Measurements from ENCODE around the gene ACKR3. TPM values are rescaled to one million over a fixed set of nuclear protein-coding genes. Genes with fewer than 3 reads are reported as not detected.
A peak's percentile ranks its signal among the peaks of the same experiment; 100 is the strongest.

Gene ACKR3
- total and polyA plus RNA-seq, 10 of the 15 experiments (the other 5 are each of a cell fraction or from before 2014, with no cell fraction given), result 3.0 to 154 (median 6.4) TPM

DNA sequence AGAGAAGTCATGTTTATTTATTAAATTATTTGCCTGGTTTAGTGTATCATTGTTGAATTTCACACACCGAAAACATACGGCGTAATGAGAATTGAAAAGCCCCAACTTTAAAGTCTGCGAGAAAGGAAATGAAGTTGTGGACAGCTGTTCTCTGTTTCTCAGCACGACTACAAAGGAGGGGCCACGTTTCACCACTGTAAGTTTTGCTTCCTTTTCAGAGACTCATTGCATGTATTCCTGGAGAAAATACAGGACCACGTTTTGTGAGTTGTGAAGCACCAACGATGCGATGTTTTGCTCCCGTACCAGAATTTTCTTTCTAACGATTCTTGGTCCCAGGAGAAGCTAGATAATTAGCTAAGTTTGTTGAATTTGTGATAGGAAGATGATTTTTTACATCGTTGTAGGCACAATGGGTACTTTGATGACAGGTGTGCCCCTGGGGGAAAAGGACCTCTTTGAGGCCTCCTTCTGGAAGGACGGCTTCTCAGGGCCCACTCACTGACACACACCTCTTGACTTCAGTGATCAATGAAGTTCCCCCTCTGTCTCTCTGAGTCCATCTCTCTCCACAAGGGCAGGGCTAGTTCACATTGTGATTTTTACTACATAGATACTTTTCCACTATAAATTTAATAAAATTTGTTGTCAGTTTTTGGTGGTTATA, 23.7 kb upstream of the ACKR3 start (continued):
- TF ChIP-seq IKZF1 (conservative IDR thresholded peaks at IDR 0.05), result no peak; the same call in 1 of the 2 replicates
- TF ChIP-seq STAT3 (IDR thresholded peaks at IDR 0.05; ENCODE audit: low read depth, low read length), result no peak
- no peak for TF ChIP-seq DPF2 (IDR thresholded peaks at IDR 0.05)
- peak; percentile 76; the same call in 1 of the 2 replicates for TF ChIP-seq TCF3 (IDR thresholded peaks at IDR 0.05; ENCODE audit: borderline replicate concordance, insufficient read depth, low read depth, low read length)
- peak in 1 of 2 experiments; percentile 81; a peak in 2 of 4 replicates for TF ChIP-seq ETV6 (conservative IDR thresholded peaks at IDR 0.05 in 1 of 2, IDR thresholded peaks at IDR 0.05 in 1 of 2; ENCODE audit: borderline replicate concordance in 1 of 2, low read depth in 1 of 2)
- no peak for TF ChIP-seq CHD1 (IDR thresholded peaks at IDR 0.05; ENCODE audit: low read depth, low read length)
- TF ChIP-seq KLF5 (IDR thresholded peaks at IDR 0.05; ENCODE audit: partially characterized antibody), result no peak
- TF ChIP-seq BACH1 (IDR thresholded peaks at IDR 0.05; ENCODE audit: borderline replicate concordance), result peak; percentile 39; the same call in 1 of the 2 replicates
- TF ChIP-seq SMAD5 (IDR thresholded peaks at IDR 0.05; ENCODE audit: low read depth), result no peak
- TF ChIP-seq CHD4 (IDR thresholded peaks at IDR 0.05), result no peak
- TF ChIP-seq, protein P1, sequence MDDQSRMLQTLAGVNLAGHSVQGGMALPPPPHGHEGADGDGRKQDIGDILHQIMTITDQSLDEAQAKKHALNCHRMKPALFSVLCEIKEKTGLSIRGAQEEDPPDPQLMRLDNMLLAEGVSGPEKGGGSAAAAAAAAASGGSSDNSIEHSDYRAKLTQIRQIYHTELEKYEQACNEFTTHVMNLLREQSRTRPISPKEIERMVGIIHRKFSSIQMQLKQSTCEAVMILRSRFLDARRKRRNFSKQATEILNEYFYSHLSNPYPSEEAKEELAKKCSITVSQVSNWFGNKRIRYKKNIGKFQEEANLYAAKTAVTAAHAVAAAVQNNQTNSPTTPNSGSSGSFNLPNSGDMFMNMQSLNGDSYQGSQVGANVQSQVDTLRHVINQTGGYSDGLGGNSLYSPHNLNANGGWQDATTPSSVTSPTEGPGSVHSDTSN (IDR thresholded peaks at IDR 0.05; ENCODE audit: insufficient replicate concordance, low read depth, low read length), result peak; percentile 29
- TF ChIP-seq POLR2AphosphoS5 (IDR thresholded peaks at IDR 0.05; ENCODE audit: low read length), result no peak; the same call in 1 of the 2 replicates
- TF ChIP-seq, protein P2, sequence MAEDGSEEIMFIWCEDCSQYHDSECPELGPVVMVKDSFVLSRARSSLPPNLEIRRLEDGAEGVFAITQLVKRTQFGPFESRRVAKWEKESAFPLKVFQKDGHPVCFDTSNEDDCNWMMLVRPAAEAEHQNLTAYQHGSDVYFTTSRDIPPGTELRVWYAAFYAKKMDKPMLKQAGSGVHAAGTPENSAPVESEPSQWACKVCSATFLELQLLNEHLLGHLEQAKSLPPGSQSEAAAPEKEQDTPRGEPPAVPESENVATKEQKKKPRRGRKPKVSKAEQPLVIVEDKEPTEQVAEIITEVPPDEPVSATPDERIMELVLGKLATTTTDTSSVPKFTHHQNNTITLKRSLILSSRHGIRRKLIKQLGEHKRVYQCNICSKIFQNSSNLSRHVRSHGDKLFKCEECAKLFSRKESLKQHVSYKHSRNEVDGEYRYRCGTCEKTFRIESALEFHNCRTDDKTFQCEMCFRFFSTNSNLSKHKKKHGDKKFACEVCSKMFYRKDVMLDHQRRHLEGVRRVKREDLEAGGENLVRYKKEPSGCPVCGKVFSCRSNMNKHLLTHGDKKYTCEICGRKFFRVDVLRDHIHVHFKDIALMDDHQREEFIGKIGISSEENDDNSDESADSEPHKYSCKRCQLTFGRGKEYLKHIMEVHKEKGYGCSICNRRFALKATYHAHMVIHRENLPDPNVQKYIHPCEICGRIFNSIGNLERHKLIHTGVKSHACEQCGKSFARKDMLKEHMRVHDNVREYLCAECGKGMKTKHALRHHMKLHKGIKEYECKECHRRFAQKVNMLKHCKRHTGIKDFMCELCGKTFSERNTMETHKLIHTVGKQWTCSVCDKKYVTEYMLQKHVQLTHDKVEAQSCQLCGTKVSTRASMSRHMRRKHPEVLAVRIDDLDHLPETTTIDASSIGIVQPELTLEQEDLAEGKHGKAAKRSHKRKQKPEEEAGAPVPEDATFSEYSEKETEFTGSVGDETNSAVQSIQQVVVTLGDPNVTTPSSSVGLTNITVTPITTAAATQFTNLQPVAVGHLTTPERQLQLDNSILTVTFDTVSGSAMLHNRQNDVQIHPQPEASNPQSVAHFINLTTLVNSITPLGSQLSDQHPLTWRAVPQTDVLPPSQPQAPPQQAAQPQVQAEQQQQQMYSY (CRISPR knock-in tag; IDR thresholded peaks at IDR 0.05), result no peak
- no peak for TF ChIP-seq MEF2A (IDR thresholded peaks at IDR 0.05; ENCODE audit: insufficient read depth, low read depth, low read length)
- no peak for TF ChIP-seq RELA (IDR thresholded peaks at IDR 0.05; ENCODE audit: borderline replicate concordance, partially characterized antibody)
- TF ChIP-seq BCL11A (IDR thresholded peaks at IDR 0.05; ENCODE audit: low read depth, low read length), result no peak
- no peak for TF ChIP-seq NFYB (IDR thresholded peaks at IDR 0.05; ENCODE audit: insufficient read depth, low read depth, low read length)
- no peak for TF ChIP-seq KAT2A (conservative IDR thresholded peaks at IDR 0.05; ENCODE audit: control insufficient read depth, low read depth, low read length)
- TF ChIP-seq CREB1 (IDR thresholded peaks at IDR 0.05; ENCODE audit: low read depth), result 0 out of 2 replicates have a peak, but pooled peaks have one; percentile 48
- peak; percentile 75 for TF ChIP-seq ATF2 (IDR thresholded peaks at IDR 0.05; ENCODE audit: low read length)
- no peak for TF ChIP-seq FOS (IDR thresholded peaks at IDR 0.05; ENCODE audit: borderline replicate concordance, extremely low read depth, insufficient read length)
- no peak for TF ChIP-seq GABPA (IDR thresholded peaks at IDR 0.05; ENCODE audit: low read depth)
- no peak for TF ChIP-seq POU2F2 (IDR thresholded peaks at IDR 0.05; ENCODE audit: borderline replicate concordance, low read depth, low read length)
- TF ChIP-seq SREBF2 (IDR thresholded peaks at IDR 0.05; ENCODE audit: low read length), result no peak
- TF ChIP-seq BMI1 (IDR thresholded peaks at IDR 0.05; ENCODE audit: borderline replicate concordance), result no peak
- TF ChIP-seq ZNF384 (IDR thresholded peaks at IDR 0.05; ENCODE audit: borderline replicate concordance, low read depth, low read length), result no peak
